ENCODE measurements around the gene KCNC2. TPM values are rescaled to one million over a fixed set of nuclear protein-coding genes. Genes with fewer than 3 reads are reported as not detected.

The KCNC2 gene
- polyA plus RNA-seq, 3 donors: not detected

- intact Hi-C loops (cut with micrococcal nuclease): no loop called here
- Histone ChIP-seq H3K9me3 (replicated peaks in 1 of 2; ENCODE audit: control insufficient read depth in 1 of 2, insufficient read depth in 1 of 2, low read length in 2 of 2) (no peaks in the 10 kb centered on the region), H3K4me2 (replicated peaks; ENCODE audit: extremely low read depth, low read length, poor library complexity, severe bottlenecking) (no peak overlapping the region), H3K9ac (ENCODE audit: insufficient read depth, low read length, poor library complexity, severe bottlenecking) (no peak overlapping the region), H3K4me1 (ENCODE audit: control insufficient read depth in 1 of 2, insufficient read depth in 2 of 2, low read length in 2 of 2) (no peaks in the 10 kb centered on the region), H3K36me3 (replicated peaks in 1 of 2; ENCODE audit: control insufficient read depth in 1 of 2, insufficient read depth in 2 of 2, low read length in 2 of 2) (no peaks in the 10 kb centered on the region), H2AFZ (ENCODE audit: insufficient read depth, low read depth, low read length, poor library complexity, severe bottlenecking) (no peak overlapping the region), H3K79me2 (ENCODE audit: insufficient read depth, low read length) (no peaks in the 10 kb centered on the region), H3K4me3 (replicated peaks in 1 of 3; ENCODE audit: low read depth in 2 of 3, low read length in 3 of 3) (no peak overlapping the region), H3K27ac (ENCODE audit: low read depth in 1 of 2, low read length in 2 of 2) (no peak overlapping the region), H4K20me1 (ENCODE audit: insufficient read depth, low read length) (no peaks in the 10 kb centered on the region), H3K27me3 (ENCODE audit: control insufficient read depth in 2 of 2, insufficient read depth in 2 of 2, low read length in 2 of 2) (no peaks in the 10 kb centered on the region)
- H3K4me1 Mint-ChIP-seq: no peaks in the 10 kb centered on the region
- DNase-seq: no peak
- no peaks in the 10 kb centered on the region for H3K36me3 Mint-ChIP-seq
- H3K4me3 Mint-ChIP-seq: no peak overlapping the region
- no peak for TF ChIP-seq CTCF (IDR thresholded peaks at IDR 0.05)
- H3K9me3 Mint-ChIP-seq: no peaks in the 10 kb centered on the region
- no peaks in the 10 kb centered on the region for H3K27me3 Mint-ChIP-seq (ENCODE audit: low read depth in 3 of 3)
- H3K27ac Mint-ChIP-seq: no peak overlapping the region
Observed at GRCh38 chr12:75097003-75097402, 112.6 kb downstream of the KCNC2 start.

DNA sequence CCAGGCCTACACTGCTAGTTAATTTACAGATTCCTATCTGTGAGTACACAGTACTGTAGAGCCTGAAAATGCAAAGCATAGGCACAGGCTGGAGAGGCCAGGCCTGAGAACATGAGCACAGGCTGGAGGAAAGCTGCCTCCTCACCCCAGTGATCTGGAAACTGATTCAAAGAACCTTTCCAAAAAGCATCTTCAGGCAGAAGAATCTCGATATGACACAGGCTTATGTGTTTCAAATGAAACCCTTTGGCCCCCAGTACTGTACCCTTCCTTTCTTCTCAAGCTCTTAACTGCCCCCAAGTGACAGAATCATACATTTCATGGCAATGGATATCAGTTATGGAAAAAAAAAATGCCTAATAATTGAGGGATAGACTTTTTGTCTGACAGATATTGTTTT is 122.0 kb downstream of the KCNC2 start:
- Histone ChIP-seq H3K9ac (ENCODE audit: insufficient read depth, low read length, poor library complexity, severe bottlenecking) (no peak overlapping the region), H3K9me3 (replicated peaks in 1 of 2; ENCODE audit: control insufficient read depth in 1 of 2, insufficient read depth in 1 of 2, low read length in 2 of 2) (no peaks in the 10 kb centered on the region), H3K36me3 (replicated peaks in 1 of 2; ENCODE audit: control insufficient read depth in 1 of 2, insufficient read depth in 2 of 2, low read length in 2 of 2) (no peaks in the 10 kb centered on the region), H3K4me3 (replicated peaks in 1 of 3; ENCODE audit: low read depth in 2 of 3, low read length in 3 of 3) (no peak overlapping the region), H3K27me3 (ENCODE audit: control insufficient read depth in 2 of 2, insufficient read depth in 2 of 2, low read length in 2 of 2) (no peaks in the 10 kb centered on the region), H3K27ac (ENCODE audit: low read depth in 1 of 2, low read length in 2 of 2) (no peak overlapping the region), H3K4me2 (replicated peaks; ENCODE audit: extremely low read depth, low read length, poor library complexity, severe bottlenecking) (no peak overlapping the region), H3K79me2 (ENCODE audit: insufficient read depth, low read length) (no peaks in the 10 kb centered on the region), H4K20me1 (ENCODE audit: insufficient read depth, low read length) (no peaks in the 10 kb centered on the region), H3K4me1 (ENCODE audit: control insufficient read depth in 1 of 2, insufficient read depth in 2 of 2, low read length in 2 of 2) (no peaks in the 10 kb centered on the region), H2AFZ (ENCODE audit: insufficient read depth, low read depth, low read length, poor library complexity, severe bottlenecking) (no peak overlapping the region)
- Mint-ChIP-seq H3K9me3 (no peaks in the 10 kb centered on the region), H3K27ac (no peak overlapping the region), H3K4me3 (no peak overlapping the region), H3K4me1 (no peaks in the 10 kb centered on the region), H3K27me3 (ENCODE audit: low read depth in 3 of 3) (peaks cover 0 to 2% (median 0%) of the 10 kb centered on the region in 3 donors), H3K36me3 (no peaks in the 10 kb centered on the region)
- no peak for TF ChIP-seq CTCF (IDR thresholded peaks at IDR 0.05)
- intact Hi-C loops (cut with micrococcal nuclease): no loop called here
- DNase-seq: no peak
- 100% methylated on average over 1 of the region's 1 CpG for WGBS (ENCODE audit: insufficient coverage)

All from CD14-positive monocyte (primary cell).